Transverse colon (tissue), 4 donors: ENCODE measurements around the gene PIGS. TPM values are rescaled to one million over a fixed set of nuclear protein-coding genes. Genes with fewer than 3 reads are reported as not detected.

Experiments
- DNase-seq: peaks from one replicate; pipeline ENCODE4 v3.0.0-alpha.2; 2019
- H3K27ac ChIP-seq, 4 donors: fragments of 200-600 bp; sonication (generic); 2 replicates each; pipeline ENCODE4 v1.5.1; 2016 to 2018; ENCODE audit warnings: inconsistent platforms in 4 of 4
- H3K27me3 ChIP-seq: fragments of 200-600 bp; sonication (generic); 2 replicates; pipeline ENCODE4 v1.5.1; 2017; ENCODE audit warnings: inconsistent platforms
- H3K36me3 ChIP-seq, 4 donors: fragments of 200-600 bp; sonication (generic); 2 replicates each; pipeline ENCODE4 v1.5.1; 2017 to 2019; ENCODE audit warnings: inconsistent platforms in 4 of 4
- H3K4me1 ChIP-seq, 4 donors: fragments of 200-600 bp; sonication (generic); 2 replicates each; pipeline ENCODE4 v1.5.1; 2017 to 2020; ENCODE audit warnings: inconsistent platforms in 4 of 4
- H3K4me3 ChIP-seq, 4 donors: fragments of 200-600 bp; sonication (generic); 1 replicate in 1 of 4; 2 replicates in 3 of 4; pipeline versions ENCODE4 v1.5.1 to v1.6.1; 2017 to 2019; ENCODE audit warnings: inconsistent platforms in 4 of 4
- H3K9me3 ChIP-seq, 2 donors: fragments of 200-600 bp; sonication (generic); 2 replicates each; pipeline ENCODE4 v1.5.1; 2017 to 2019; ENCODE audit warnings: inconsistent platforms in 2 of 2
- EP300 ChIP-seq: sonication (generic); formaldehyde crosslinking; IDR thresholded peaks from one replicate; pipeline ENCODE4 v1.6.1; 2017; ENCODE audit warnings: antibody characterized with exemption, low read depth
- POLR2A ChIP-seq: fragments of 450-650 bp; IDR thresholded peaks from one replicate; pipeline ENCODE4 v1.6.1; 2016; ENCODE audit warnings: antibody characterized with exemption, mild to moderate bottlenecking, moderate library complexity
- POLR2AphosphoS5 ChIP-seq, 3 donors: sonication (generic); formaldehyde crosslinking; IDR thresholded peaks; one replicate each; pipeline ENCODE4 v1.6.1; 2016; ENCODE audit warnings: antibody characterized with exemption in 3 of 3
- WGBS, 2 donors: methylation state at CpG; one replicate each; pipeline ENCODE4 v1.1.5; 2018; ENCODE audit warnings: low coverage in 1 of 2; 5-methylcytosine and 5-hydroxymethylcytosine counted together
- in situ Hi-C, 4 donors: fragments of 200-750 bp; cut with MboI; loops; one replicate each; pipeline versions ENCODE4 v1.15.0 to v1.15.1; 2017; ENCODE audit warnings: low sequenced_read_pairs in 3 of 4, low pct_ligation_motif_present in 1 of 4, low pct_unique_long_range_greater_than_20kb in 1 of 4
- intact Hi-C: fragments of 100-400 bp; cut with DNase I; formaldehyde crosslinking; loops from one replicate; pipeline ENCODE4 v1.15.1; 2023; ENCODE audit warnings: low total_unique reads
- total RNA-seq, 4 donors: library from RNA; depleted of rRNA; stranded (reverse); fragments of >200 nt; gene quantifications; one replicate each; pipeline ENCODE4 v1.1.0, GENCODE V29; 2016
- TF ChIP-seq, protein P1 (sequence below), 5 experiments: fragments of 200-600 bp in 3 of 5; fragments of 450-650 bp in 2 of 5; sonication (generic) in 3 of 5; IDR thresholded peaks; 1 replicate in 2 of 5; 2 replicates in 3 of 5; pipeline ENCODE4 v1.5.1; 2016 to 2017; ENCODE audit warnings: antibody characterized with exemption in 5 of 5, inconsistent platforms in 3 of 5, mild to moderate bottlenecking in 2 of 5, moderate library complexity in 1 of 5

Gene PIGS
- total RNA-seq = 100 to 1,000 TPM in 2 of 4 donors, 10 to 100 TPM in 2; 18.1 to 182 (median 87.6) TPM

DNA sequence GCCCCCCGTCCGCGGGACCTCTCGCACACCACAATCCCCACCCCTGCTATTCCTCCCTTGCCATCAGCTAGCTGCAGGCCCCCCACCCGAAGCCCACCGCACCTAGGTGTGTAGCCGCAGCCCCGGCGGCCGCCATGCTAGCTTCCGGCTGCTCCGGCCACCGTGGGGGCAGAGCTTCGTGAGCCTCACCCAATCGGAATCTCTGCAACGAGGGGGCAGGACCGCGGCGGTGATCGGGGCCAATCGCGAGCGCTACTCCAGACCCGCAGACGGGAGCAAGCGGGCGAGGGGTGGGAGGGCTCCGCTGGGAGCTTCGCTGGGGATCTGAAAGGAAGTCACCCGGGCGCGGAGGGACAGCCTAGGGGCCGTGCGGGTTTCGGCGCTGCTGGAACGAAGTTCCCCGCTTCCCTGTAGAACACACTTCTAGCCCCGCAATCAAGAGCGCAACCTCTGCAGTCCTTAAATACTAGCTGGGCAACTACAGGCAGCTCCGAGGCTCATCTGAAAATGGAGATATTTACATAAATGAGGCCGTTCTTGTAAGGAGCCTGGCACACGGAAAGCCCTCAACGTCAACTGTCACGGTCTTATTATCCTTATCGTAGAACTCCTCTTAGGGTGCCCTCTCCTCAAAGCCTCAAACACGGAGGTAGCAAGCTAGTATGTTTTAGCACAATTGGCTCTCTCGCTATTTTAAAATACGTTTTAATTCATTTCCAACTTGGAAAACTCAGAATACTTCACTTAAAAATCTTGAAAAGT is at the start of gene PIGS:
Gene PIGS, minus strand, starts transcription at position 164 of the 762 bp plus-strand sequence. Its CDS starts 28 bp downstream, at position 136.
- TF ChIP-seq, protein P1, sequence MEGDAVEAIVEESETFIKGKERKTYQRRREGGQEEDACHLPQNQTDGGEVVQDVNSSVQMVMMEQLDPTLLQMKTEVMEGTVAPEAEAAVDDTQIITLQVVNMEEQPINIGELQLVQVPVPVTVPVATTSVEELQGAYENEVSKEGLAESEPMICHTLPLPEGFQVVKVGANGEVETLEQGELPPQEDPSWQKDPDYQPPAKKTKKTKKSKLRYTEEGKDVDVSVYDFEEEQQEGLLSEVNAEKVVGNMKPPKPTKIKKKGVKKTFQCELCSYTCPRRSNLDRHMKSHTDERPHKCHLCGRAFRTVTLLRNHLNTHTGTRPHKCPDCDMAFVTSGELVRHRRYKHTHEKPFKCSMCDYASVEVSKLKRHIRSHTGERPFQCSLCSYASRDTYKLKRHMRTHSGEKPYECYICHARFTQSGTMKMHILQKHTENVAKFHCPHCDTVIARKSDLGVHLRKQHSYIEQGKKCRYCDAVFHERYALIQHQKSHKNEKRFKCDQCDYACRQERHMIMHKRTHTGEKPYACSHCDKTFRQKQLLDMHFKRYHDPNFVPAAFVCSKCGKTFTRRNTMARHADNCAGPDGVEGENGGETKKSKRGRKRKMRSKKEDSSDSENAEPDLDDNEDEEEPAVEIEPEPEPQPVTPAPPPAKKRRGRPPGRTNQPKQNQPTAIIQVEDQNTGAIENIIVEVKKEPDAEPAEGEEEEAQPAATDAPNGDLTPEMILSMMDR (IDR thresholded peaks at IDR 0.05) = no peak
- TF ChIP-seq EP300 (no peak), POLR2AphosphoS5 (IDR thresholded peaks at IDR 0.05) (peak; percentile 85 to 91 (median 91)), POLR2A (peak; percentile 88)
- H3K9me3 ChIP-seq = no peaks in the 10 kb centered on the region
- DNase-seq = peak; percentile 97
- H3K27ac ChIP-seq = peak within 1 kb of the TSS; percentile 78 to 87 (median 82)
- intact Hi-C loops = no loop called here
- WGBS, 2 donors = 1% methylated on average over 23 to 37 of the region's 49 CpGs
- no peaks in the 10 kb centered on the region for H3K36me3 ChIP-seq
- H3K4me1 ChIP-seq = peaks cover 12 to 38% (median 21%) of the 10 kb centered on the region in 4 donors
- peak within 1 kb of the TSS; percentile 47 to 83 (median 71) for H3K4me3 ChIP-seq
- in situ Hi-C loops = no loop called here
- no peaks in the 10 kb centered on the region for H3K27me3 ChIP-seq

DNA sequence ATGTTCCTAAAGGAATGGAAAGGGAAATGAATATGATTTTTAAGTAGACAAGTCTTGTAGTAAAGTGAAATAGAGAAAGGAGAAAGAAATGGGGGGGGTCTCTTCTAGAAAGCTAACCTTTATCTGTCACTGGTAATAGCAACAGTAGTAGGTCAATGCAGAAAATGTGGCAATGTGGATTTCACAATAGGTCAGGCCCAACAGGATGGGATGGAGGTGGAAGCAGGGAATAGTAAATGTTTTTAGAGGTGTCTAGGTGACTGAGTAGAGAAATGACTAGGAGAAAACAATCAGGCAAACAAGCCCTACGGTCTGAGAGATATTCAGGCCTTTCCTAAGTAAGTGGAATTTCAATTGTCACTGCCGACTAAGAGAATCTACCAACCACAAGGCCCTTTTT is 48.7 kb upstream of the PIGS start:
- 79 to 86% methylated on average over 1 to 2 of the region's 2 CpGs for WGBS, 2 donors
- Histone ChIP-seq H3K27ac (no peak overlapping the region), H3K9me3 (no peaks in the 10 kb centered on the region), H3K4me1 (no peaks in the 10 kb centered on the region), H3K27me3 (no peaks in the 10 kb centered on the region), H3K36me3 (peaks cover 0 to 94% (median 44%) of the 10 kb centered on the region in 4 donors), H3K4me3 (no peak overlapping the region)
- no peak for DNase-seq
- TF ChIP-seq POLR2A (no peak), EP300 (no peak), POLR2AphosphoS5 (IDR thresholded peaks at IDR 0.05) (no peak)
- TF ChIP-seq, protein P1 (IDR thresholded peaks at IDR 0.05) = no peak
- in situ Hi-C loops = no loop called here
- intact Hi-C loops = no loop called here

DNA sequence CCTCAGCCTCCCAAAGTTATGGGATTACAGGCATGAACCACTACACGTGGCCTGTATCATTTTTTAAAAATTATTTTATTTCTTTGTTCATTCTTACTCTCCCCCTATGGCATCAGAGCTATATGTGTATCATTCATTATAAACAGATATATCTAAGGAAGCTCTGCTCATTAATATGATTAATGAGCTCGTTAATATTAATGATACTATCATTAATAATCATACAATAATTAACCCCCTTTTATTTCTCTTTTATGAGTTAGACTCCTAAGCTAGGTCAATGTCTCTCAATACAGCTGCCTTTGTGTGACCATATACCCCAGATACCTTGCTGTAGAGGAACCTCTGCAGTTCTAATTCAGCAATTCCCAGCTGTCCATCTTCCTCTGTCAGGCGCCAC is 47.1 kb upstream of the PIGS start:
- H3K36me3 ChIP-seq = peaks cover 0 to 94% (median 41%) of the 10 kb centered on the region in 4 donors
- H3K4me1 ChIP-seq = no peaks in the 10 kb centered on the region
- no peak overlapping the region for H3K4me3 ChIP-seq
- no peak overlapping the region for H3K27ac ChIP-seq
- H3K9me3 ChIP-seq = no peaks in the 10 kb centered on the region
- in situ Hi-C loops = loop anchor here in 2 of 4 donors (10.0 kb wide), 1 partner anchor 124 kb away; no protein-coding TSS in a partner anchor
- 84 to 85% methylated on average over 2 to 3 of the region's 3 CpGs for WGBS, 2 donors
- intact Hi-C loops = no loop called here
- no peak for TF ChIP-seq EP300
- TF ChIP-seq POLR2AphosphoS5 (IDR thresholded peaks at IDR 0.05) = no peak
- TF ChIP-seq, protein P1 (IDR thresholded peaks at IDR 0.05) = no peak
- no peak for TF ChIP-seq POLR2A
- H3K27me3 ChIP-seq = no peaks in the 10 kb centered on the region
- DNase-seq = no peak

GRCh38 chr17:28616281-28616680 is 45.0 kb upstream of the PIGS start:
- no peaks in the 10 kb centered on the region for H3K9me3 ChIP-seq
- no peak overlapping the region for H3K27ac ChIP-seq
- no peak for DNase-seq
- peaks cover 0 to 72% (median 31%) of the 10 kb centered on the region in 4 donors for H3K36me3 ChIP-seq
- peaks cover 0 to 3% (median 0%) of the 10 kb centered on the region in 4 donors for H3K4me1 ChIP-seq
- H3K27me3 ChIP-seq = no peaks in the 10 kb centered on the region
- TF ChIP-seq, protein P1 (IDR thresholded peaks at IDR 0.05) = no peak
- TF ChIP-seq POLR2A (no peak), POLR2AphosphoS5 (IDR thresholded peaks at IDR 0.05) (no peak), EP300 (no peak)
- intact Hi-C loops = no loop called here
- in situ Hi-C loops = loop anchor here in 2 of 4 donors (10.0 kb wide), 1 partner anchor 121 kb away; no protein-coding TSS in a partner anchor
- no peak overlapping the region for H3K4me3 ChIP-seq
- 74 to 82% methylated on average over 6 to 7 of the region's 7 CpGs for WGBS, 2 donors
